ENCODE data around the gene LYZL1.
"Not testable (repeated sequence)": the region's sequence is repeated elsewhere in the genome, so short reads cannot be mapped to it uniquely, and the experiment has no call there.

The LYZL1 gene

GRCh38 chr10:29308142-29308541 is 19.3 kb downstream of the LYZL1 start:
- DNase-seq (ENCODE audit: low read depth) = not testable (repeated sequence)

- no peak for DNase-seq (ENCODE audit: low read depth)
Observed at GRCh38 chr10:29309465-29309864, 20.6 kb downstream of the LYZL1 start.

GRCh38 chr10:29310463-29310862 is 21.6 kb downstream of the LYZL1 start:
- not testable (repeated sequence) for DNase-seq (ENCODE audit: low read depth)

- DNase-seq (ENCODE audit: low read depth) = no peak
Observed at GRCh38 chr10:29313071-29313470, 24.2 kb downstream of the LYZL1 start.

GRCh38 chr10:29314726-29315125 is 25.9 kb downstream of the LYZL1 start:
- no peak for DNase-seq (ENCODE audit: low read depth)

- no peak for DNase-seq (ENCODE audit: low read depth)
Observed at GRCh38 chr10:29315814-29316213, 26.9 kb downstream of the LYZL1 start.

GRCh38 chr10:29316308-29317026 is 27.6 kb downstream of the LYZL1 start:
- DNase-seq (ENCODE audit: low read depth) = no peak

GRCh38 chr10:29317027-29317420 is 28.2 kb downstream of the LYZL1 start:
- no peak for DNase-seq (ENCODE audit: low read depth)

GRCh38 chr10:29317423-29318021 is 28.7 kb downstream of the LYZL1 start:
- no peak for DNase-seq (ENCODE audit: low read depth)

GRCh38 chr10:29318141-29319071 is 29.5 kb downstream of the LYZL1 start:
- DNase-seq (ENCODE audit: low read depth) = not testable (repeated sequence)

- no peak for DNase-seq (ENCODE audit: low read depth)
Observed at GRCh38 chr10:29319205-29319781, 30.4 kb downstream of the LYZL1 start.

- not testable (repeated sequence) for DNase-seq (ENCODE audit: low read depth)
Observed at GRCh38 chr10:29320680-29321121, 31.8 kb downstream of the LYZL1 start.

GRCh38 chr10:29321656-29322055 is 32.8 kb downstream of the LYZL1 start:
- no peak for DNase-seq (ENCODE audit: low read depth)

- DNase-seq (ENCODE audit: low read depth) = no peak
Observed at GRCh38 chr10:29322918-29323317, 34.0 kb downstream of the LYZL1 start.

GRCh38 chr10:29323367-29323766 is 34.5 kb downstream of the LYZL1 start:
- DNase-seq (ENCODE audit: low read depth) = no peak

GRCh38 chr10:29324220-29324841 is 35.5 kb downstream of the LYZL1 start:
- DNase-seq (ENCODE audit: low read depth) = no peak

GRCh38 chr10:29326299-29326698 is 37.4 kb downstream of the LYZL1 start:
- no peak for DNase-seq (ENCODE audit: low read depth)

GRCh38 chr10:29326886-29327745 is 38.2 kb downstream of the LYZL1 start:
- DNase-seq (ENCODE audit: low read depth) = no peak

GRCh38 chr10:29327746-29328102 is 38.9 kb downstream of the LYZL1 start:
- DNase-seq (ENCODE audit: low read depth) = no peak

GRCh38 chr10:29328983-29329382 is 40.1 kb downstream of the LYZL1 start:
- no peak for DNase-seq (ENCODE audit: low read depth)

GRCh38 chr10:29329420-29329819 is 40.5 kb downstream of the LYZL1 start:
- DNase-seq (ENCODE audit: low read depth) = no peak
